Upper lobe of left lung (tissue), 6 donors: ENCODE measurements around the gene SEC24C. TPM values are rescaled to one million over a fixed set of nuclear protein-coding genes. Genes with fewer than 3 reads are reported as not detected.

ENCODE experiments used
- ATAC-seq, 2 donors: fragments of 200-7000 bp; cut with Tn5 transposase; one replicate each; pipeline ENCODE4 v1.9.1; 2022; ENCODE audit warnings: mild to moderate bottlenecking in 2 of 2, moderate library complexity in 2 of 2; ENCODE audit not compliant: low FRiP score in 2 of 2
- DNase-seq, 2 donors: peaks; one replicate each; pipeline ENCODE4 v3.0.0-alpha.2; 2019 to 2020
- H3K27ac ChIP-seq, 4 donors: fragments of 200-600 bp; sonication (generic); one replicate each; pipeline ENCODE4 v1.5.1; 2016 to 2019
- H3K27me3 ChIP-seq, 4 donors: fragments of 200-600 bp; sonication (generic); one replicate each; pipeline ENCODE4 v1.5.1; 2017 to 2019
- H3K36me3 ChIP-seq, 4 donors: fragments of 200-600 bp; sonication (generic); one replicate each; pipeline ENCODE4 v1.5.1; 2016 to 2019
- H3K4me1 ChIP-seq, 4 donors: fragments of 200-600 bp; sonication (generic); one replicate each; pipeline ENCODE4 v1.5.1; 2018 to 2019
- H3K4me3 ChIP-seq, 4 donors: fragments of 200-600 bp; sonication (generic); one replicate each; pipeline ENCODE4 v1.5.1; 2017 to 2019; ENCODE audit warnings: mild to moderate bottlenecking in 2 of 4, moderate library complexity in 1 of 4
- H3K9me3 ChIP-seq, 4 donors: fragments of 200-600 bp; sonication (generic); one replicate each; pipeline ENCODE4 v1.5.1; 2018 to 2019
- EP300 ChIP-seq, 4 donors: sonication (generic); formaldehyde crosslinking; IDR thresholded peaks; one replicate each; pipeline ENCODE4 v1.5.1; 2017; ENCODE audit warnings: antibody characterized with exemption in 4 of 4, control low read depth in 2 of 4
- POLR2A ChIP-seq, 4 donors: fragments of 450-650 bp; IDR thresholded peaks; one replicate each; pipeline ENCODE4 v1.5.1; 2016 to 2017; ENCODE audit warnings: antibody characterized with exemption in 4 of 4, mild to moderate bottlenecking in 2 of 4
- POLR2AphosphoS5 ChIP-seq, 2 donors: sonication (generic); formaldehyde crosslinking; IDR thresholded peaks; one replicate each; pipeline ENCODE4 v1.5.1; 2017; ENCODE audit warnings: antibody characterized with exemption in 2 of 2
- WGBS, 2 donors: methylation state at CpG; one replicate each; pipeline ENCODE4 v1.1.5; 2017 to 2018; 5-methylcytosine and 5-hydroxymethylcytosine counted together
- total RNA-seq, 6 donors: library from RNA; depleted of rRNA in 4 of 6; stranded (reverse); fragments of >200 nt in 4 of 6; gene quantifications; one replicate each; pipeline versions ENCODE4 v1.1.0 to v1.2.1, GENCODE V29; 2016 to 2021
- TF ChIP-seq, protein P1 (sequence below), 6 experiments: fragments of 450-650 bp in 4 of 6; fragments of 200-600 bp in 2 of 6; sonication (generic) in 2 of 6; IDR thresholded peaks; one replicate each; pipeline ENCODE4 v1.5.1; 2016 to 2019; ENCODE audit warnings: antibody characterized with exemption in 6 of 6
- donor health status: DM: no; HTN: no; CAD: no; lungs with moderate emphysema.
- donor health status: DM: no; HTN: yes; CAD: no; lungs with severe emphysema.

Gene SEC24C
- total RNA-seq, 6 donors from 2014 or later, result 55.1 to 84.0 (median 65.0) TPM

DNA sequence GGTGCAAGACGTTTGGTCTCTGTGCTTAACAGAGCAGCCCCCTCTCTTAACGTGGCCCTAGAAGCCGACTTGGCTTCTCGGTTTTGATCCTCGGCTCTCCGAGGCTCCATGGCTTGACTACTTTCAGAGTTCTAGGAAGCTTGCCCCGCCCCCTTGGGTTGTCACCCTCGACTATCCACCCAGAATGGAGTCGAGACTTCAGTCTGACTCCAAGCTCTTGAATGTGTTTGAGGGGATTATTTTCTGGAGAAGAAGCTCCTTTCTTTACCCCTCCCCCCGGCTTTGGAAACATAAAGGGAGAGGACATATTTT lies 448 bp downstream of the SEC24C start:
- no peaks in the 10 kb centered on the region for H3K9me3 ChIP-seq
- peaks cover 11 to 40% (median 23%) of the 10 kb centered on the region in 4 donors for H3K36me3 ChIP-seq
- H3K27ac ChIP-seq, result peak overlapping the region; percentile 89 to 93 (median 92)
- H3K27me3 ChIP-seq, result no peaks in the 10 kb centered on the region
- H3K4me1 ChIP-seq, result peaks cover 27 to 52% (median 41%) of the 10 kb centered on the region in 4 donors
- DNase-seq (peak in 1 of 2 donors; percentile 69), ATAC-seq (peak; percentile 71 to 72)
- TF ChIP-seq EP300 (IDR thresholded peaks at IDR 0.05) (no peak), POLR2A (IDR thresholded peaks at IDR 0.05) (no peak), POLR2AphosphoS5 (IDR thresholded peaks at IDR 0.05) (no peak)
- TF ChIP-seq, protein P1, sequence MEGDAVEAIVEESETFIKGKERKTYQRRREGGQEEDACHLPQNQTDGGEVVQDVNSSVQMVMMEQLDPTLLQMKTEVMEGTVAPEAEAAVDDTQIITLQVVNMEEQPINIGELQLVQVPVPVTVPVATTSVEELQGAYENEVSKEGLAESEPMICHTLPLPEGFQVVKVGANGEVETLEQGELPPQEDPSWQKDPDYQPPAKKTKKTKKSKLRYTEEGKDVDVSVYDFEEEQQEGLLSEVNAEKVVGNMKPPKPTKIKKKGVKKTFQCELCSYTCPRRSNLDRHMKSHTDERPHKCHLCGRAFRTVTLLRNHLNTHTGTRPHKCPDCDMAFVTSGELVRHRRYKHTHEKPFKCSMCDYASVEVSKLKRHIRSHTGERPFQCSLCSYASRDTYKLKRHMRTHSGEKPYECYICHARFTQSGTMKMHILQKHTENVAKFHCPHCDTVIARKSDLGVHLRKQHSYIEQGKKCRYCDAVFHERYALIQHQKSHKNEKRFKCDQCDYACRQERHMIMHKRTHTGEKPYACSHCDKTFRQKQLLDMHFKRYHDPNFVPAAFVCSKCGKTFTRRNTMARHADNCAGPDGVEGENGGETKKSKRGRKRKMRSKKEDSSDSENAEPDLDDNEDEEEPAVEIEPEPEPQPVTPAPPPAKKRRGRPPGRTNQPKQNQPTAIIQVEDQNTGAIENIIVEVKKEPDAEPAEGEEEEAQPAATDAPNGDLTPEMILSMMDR (IDR thresholded peaks at IDR 0.05), result no peak
- 1 to 3% methylated on average over 7 to 10 of the region's 10 CpGs for WGBS, 2 donors
- H3K4me3 ChIP-seq, result peak overlapping the region; percentile 69 to 92 (median 76)

DNA sequence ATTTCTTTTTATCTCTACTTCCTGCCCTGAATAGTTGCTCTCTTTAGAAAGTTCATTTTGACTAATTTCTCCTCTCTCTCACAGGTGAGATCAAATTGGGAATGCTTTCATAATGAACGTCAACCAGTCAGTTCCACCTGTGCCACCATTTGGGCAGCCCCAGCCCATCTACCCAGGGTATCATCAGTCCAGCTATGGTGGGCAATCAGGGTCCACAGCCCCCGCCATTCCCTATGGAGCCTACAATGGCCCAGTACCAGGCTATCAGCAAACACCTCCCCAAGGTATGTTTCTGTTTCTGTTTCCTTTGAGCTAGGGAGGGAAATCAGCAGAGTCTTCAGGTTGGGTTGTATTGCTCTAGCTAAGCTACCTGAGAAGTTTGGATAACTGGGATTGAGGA lies 2.5 kb downstream of the SEC24C start:
- TF ChIP-seq EP300 (IDR thresholded peaks at IDR 0.05) (no peak), POLR2A (IDR thresholded peaks at IDR 0.05) (no peak), POLR2AphosphoS5 (IDR thresholded peaks at IDR 0.05) (no peak)
- TF ChIP-seq, protein P1 (IDR thresholded peaks at IDR 0.05), result no peak
- Histone ChIP-seq H3K4me1 (peaks cover 27 to 60% (median 46%) of the 10 kb centered on the region in 4 donors), H3K36me3 (peaks cover 13 to 54% (median 32%) of the 10 kb centered on the region in 4 donors)

DNA sequence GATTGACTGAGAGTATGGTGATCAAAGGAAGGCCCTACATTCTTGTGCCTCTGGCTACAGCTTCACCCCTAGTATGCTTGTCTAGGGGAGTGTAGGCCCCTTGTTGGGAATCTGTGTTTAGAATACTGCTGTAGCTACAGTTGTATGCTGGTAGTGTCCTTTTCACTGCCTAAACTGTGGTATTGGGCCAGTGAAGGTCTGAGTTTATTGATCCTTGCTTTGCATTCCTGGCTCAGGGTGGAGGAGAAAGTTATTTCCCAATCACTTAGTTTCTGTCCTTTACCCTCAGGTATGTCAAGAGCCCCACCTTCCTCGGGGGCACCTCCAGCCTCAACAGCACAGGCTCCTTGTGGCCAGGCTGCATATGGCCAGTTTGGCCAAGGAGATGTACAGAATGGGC lies 6.6 kb downstream of the SEC24C start:
- no peak overlapping the region for H3K4me3 ChIP-seq
- no peak overlapping the region for H3K27ac ChIP-seq
- no peaks in the 10 kb centered on the region for H3K27me3 ChIP-seq
- DNase-seq, result no peak
- peaks cover 11 to 34% (median 24%) of the 10 kb centered on the region in 4 donors for H3K4me1 ChIP-seq
- no peaks in the 10 kb centered on the region for H3K9me3 ChIP-seq
- H3K36me3 ChIP-seq, result peaks cover 41 to 91% (median 63%) of the 10 kb centered on the region in 4 donors
- no peak for ATAC-seq
- WGBS, 2 donors, result 75 to 88% methylated on average over 1 of the region's 1 CpG
- TF ChIP-seq, protein P1 (IDR thresholded peaks at IDR 0.05), result no peak
- TF ChIP-seq EP300 (IDR thresholded peaks at IDR 0.05) (no peak), POLR2A (IDR thresholded peaks at IDR 0.05) (no peak), POLR2AphosphoS5 (IDR thresholded peaks at IDR 0.05) (no peak)

More for the DNA sequence above, 2.5 kb downstream of the SEC24C start:
- DNase-seq, result no peak
- H3K4me3 ChIP-seq, result no peak overlapping the region
- H3K9me3 ChIP-seq, result no peaks in the 10 kb centered on the region
- no peaks in the 10 kb centered on the region for H3K27me3 ChIP-seq
- WGBS, 2 donors, result 79 to 89% methylated on average over 2 of the region's 2 CpGs
- H3K27ac ChIP-seq, result no peak overlapping the region
- no peak for ATAC-seq

DNA sequence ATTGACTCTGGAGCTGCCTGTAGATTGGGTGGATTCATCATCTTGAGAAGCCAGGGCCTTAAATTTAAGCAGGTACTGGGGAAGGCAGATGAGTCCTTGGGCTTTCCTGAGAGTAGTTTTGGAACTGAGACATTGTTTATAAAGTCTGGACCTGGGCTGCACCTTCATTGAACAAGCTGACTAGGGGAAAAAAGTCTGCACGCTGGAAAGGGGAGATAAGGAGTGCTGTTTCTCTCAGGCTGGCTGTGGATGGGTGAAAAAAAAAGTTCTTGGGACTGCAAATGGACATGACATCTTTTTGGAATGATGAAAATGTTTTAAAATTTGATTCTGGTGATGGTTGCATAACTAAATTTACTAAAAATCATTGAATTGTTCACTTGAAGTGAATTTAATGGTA lies 12.0 kb downstream of the SEC24C start:
- DNase-seq, result no peak
- no peak for ATAC-seq
- H3K27me3 ChIP-seq, result no peaks in the 10 kb centered on the region
- no peak overlapping the region for H3K4me3 ChIP-seq
- H3K36me3 ChIP-seq, result peaks cover 39 to 70% (median 56%) of the 10 kb centered on the region in 4 donors
- no peaks in the 10 kb centered on the region for H3K9me3 ChIP-seq
- 76 to 83% methylated on average over 1 of the region's 1 CpG for WGBS, 2 donors
- H3K4me1 ChIP-seq, result peaks cover 3 to 16% (median 13%) of the 10 kb centered on the region in 4 donors
- TF ChIP-seq, protein P1 (IDR thresholded peaks at IDR 0.05), result no peak
- TF ChIP-seq EP300 (IDR thresholded peaks at IDR 0.05) (no peak), POLR2A (IDR thresholded peaks at IDR 0.05) (no peak), POLR2AphosphoS5 (IDR thresholded peaks at IDR 0.05) (no peak)
- no peak overlapping the region for H3K27ac ChIP-seq
